PFSK-1 (cell line): ENCODE measurements around the gene PRIMA1.

ENCODE experiments used
- FOXP2 ChIP-seq: optimal IDR thresholded peaks from 2 replicates; pipeline ENCODE3; 2011; ENCODE audit warnings: borderline replicate concordance, control low read depth, inconsistent platforms; ENCODE audit not compliant: insufficient read depth; ENCODE audit errors: extremely low read length, extremely low read depth
- POLR2AphosphoS5 ChIP-seq: IDR thresholded peaks from 2 replicates; pipeline ENCODE4 v1.6.1; 2012; ENCODE audit warnings: low read depth, mild to moderate bottlenecking, control low read depth, low read length, moderate library complexity
- SIN3A ChIP-seq: IDR thresholded peaks from 2 replicates; pipeline ENCODE4 v1.6.1; 2012; ENCODE audit warnings: mild to moderate bottlenecking, low read length, moderate library complexity, borderline replicate concordance; ENCODE audit not compliant: insufficient read depth
- TAF1 ChIP-seq: IDR thresholded peaks from 2 replicates; pipeline ENCODE4 v1.6.1; 2012; ENCODE audit warnings: low read length, control low read depth, borderline replicate concordance; ENCODE audit not compliant: insufficient read depth
- TF ChIP-seq, protein P1 (sequence below), 2 experiments: IDR thresholded peaks; 2 replicates each; pipeline versions ENCODE4 v1.6.1 to v1.8.0; 2011 to 2012; ENCODE audit warnings: low read depth in 2 of 2, low read length in 2 of 2, control low read depth in 1 of 2, inconsistent platforms in 1 of 2, mild to moderate bottlenecking in 1 of 2, moderate library complexity in 1 of 2; ENCODE audit not compliant: insufficient read depth in 1 of 2

The PRIMA1 gene

DNA sequence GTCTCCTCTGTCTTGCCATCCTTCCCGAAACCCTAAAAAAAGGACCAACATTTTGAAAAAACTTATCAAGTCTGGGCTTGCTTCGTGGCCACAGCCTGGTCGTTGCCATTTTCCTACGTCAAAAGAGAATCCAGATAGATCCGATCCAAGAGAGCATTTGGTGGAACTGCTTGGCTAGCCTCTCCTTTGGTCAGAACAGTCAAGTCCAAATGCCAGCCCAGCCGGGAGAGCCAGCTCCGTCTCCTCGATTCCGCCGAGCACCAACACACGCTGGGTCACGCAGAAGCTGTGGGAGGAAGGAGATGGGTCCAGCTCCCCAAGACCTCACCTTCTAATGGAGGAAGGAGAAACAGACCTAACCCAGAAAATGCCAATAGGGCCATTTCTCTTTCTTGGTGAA is 9.3 kb upstream of the PRIMA1 start:
- TF ChIP-seq, protein P1, sequence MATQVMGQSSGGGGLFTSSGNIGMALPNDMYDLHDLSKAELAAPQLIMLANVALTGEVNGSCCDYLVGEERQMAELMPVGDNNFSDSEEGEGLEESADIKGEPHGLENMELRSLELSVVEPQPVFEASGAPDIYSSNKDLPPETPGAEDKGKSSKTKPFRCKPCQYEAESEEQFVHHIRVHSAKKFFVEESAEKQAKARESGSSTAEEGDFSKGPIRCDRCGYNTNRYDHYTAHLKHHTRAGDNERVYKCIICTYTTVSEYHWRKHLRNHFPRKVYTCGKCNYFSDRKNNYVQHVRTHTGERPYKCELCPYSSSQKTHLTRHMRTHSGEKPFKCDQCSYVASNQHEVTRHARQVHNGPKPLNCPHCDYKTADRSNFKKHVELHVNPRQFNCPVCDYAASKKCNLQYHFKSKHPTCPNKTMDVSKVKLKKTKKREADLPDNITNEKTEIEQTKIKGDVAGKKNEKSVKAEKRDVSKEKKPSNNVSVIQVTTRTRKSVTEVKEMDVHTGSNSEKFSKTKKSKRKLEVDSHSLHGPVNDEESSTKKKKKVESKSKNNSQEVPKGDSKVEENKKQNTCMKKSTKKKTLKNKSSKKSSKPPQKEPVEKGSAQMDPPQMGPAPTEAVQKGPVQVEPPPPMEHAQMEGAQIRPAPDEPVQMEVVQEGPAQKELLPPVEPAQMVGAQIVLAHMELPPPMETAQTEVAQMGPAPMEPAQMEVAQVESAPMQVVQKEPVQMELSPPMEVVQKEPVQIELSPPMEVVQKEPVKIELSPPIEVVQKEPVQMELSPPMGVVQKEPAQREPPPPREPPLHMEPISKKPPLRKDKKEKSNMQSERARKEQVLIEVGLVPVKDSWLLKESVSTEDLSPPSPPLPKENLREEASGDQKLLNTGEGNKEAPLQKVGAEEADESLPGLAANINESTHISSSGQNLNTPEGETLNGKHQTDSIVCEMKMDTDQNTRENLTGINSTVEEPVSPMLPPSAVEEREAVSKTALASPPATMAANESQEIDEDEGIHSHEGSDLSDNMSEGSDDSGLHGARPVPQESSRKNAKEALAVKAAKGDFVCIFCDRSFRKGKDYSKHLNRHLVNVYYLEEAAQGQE (IDR thresholded peaks at IDR 0.05; ENCODE audit: insufficient read depth in 1 of 2, low read depth in 2 of 2, low read length in 2 of 2) = no peak
- TF ChIP-seq SIN3A (no peak), FOXP2 (no peak), TAF1 (no peak), POLR2AphosphoS5 (no peak)

GRCh38 chr14:93797071-93797470 is 8.8 kb upstream of the PRIMA1 start:
- TF ChIP-seq SIN3A (no peak), TAF1 (no peak), POLR2AphosphoS5 (no peak), FOXP2 (no peak)
- TF ChIP-seq, protein P1 (IDR thresholded peaks at IDR 0.05; ENCODE audit: insufficient read depth in 1 of 2, low read depth in 2 of 2, low read length in 2 of 2) = no peak

DNA sequence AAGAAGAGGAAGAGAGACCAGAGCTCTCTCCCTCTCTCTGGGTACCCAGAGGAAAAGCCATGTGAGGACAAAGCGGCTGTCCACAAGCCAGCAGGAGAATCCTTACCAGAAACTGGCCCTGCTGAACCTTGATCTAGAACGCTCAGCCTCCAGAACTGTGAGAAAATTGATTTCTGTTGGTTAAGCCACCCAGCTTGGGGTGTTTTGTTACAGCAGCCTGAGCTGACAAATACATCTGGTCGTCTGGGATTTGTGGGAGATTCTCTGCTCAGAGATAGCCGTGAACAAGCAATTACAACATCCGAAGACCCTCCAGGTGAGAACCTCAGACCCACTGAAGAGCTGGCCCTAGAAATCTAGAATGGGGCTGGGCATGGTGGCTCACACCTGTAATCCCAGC is 6.5 kb upstream of the PRIMA1 start:
- no peak for TF ChIP-seq TAF1
- no peak for TF ChIP-seq FOXP2
- no peak for TF ChIP-seq SIN3A
- TF ChIP-seq, protein P1 (IDR thresholded peaks at IDR 0.05; ENCODE audit: insufficient read depth in 1 of 2, low read depth in 2 of 2, low read length in 2 of 2) = no peak
- no peak for TF ChIP-seq POLR2AphosphoS5

DNA sequence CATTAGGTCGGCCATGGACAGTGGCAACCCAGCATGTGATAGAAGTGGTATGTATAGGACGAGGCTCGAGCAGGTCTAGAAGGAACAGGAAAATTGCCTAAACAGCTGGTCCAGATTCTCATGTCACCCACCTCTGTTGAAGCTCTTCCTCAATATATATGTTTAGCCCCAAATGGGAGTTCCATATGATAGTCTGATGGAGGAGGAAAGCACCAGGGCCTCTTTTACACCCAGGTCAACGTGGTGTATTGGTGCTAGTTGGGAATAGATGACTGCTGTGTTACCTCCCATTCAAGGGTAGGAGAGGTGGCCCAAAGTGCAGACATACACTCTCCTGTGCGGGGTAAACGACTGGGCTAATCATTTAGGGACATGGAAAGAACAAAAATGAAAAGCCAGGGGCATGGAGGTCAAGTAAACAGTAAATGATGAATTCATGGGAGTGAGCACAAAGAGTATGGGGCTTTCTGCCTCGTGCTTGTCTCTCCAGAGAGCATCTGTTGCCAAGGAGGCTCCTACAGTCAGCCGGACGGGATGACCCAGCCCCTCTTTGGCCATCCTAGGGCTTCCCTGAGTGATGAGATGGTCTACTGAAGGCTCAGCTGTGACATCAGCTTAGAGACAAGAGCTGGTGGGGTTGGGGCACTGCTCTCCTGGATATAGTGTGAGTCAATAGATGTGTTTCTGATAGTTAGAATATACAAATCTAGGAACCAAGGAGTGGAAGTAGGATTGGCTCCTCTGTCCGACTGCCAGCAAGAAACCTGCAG is 5.5 kb upstream of the PRIMA1 start:
- TF ChIP-seq POLR2AphosphoS5 (no peak), SIN3A (no peak), TAF1 (no peak), FOXP2 (no peak)

GRCh38 chr14:93792391-93792790 is 4.1 kb upstream of the PRIMA1 start:
- TF ChIP-seq FOXP2 (no peak), SIN3A (no peak), POLR2AphosphoS5 (no peak), TAF1 (no peak)
- TF ChIP-seq, protein P1 (IDR thresholded peaks at IDR 0.05; ENCODE audit: insufficient read depth in 1 of 2, low read depth in 2 of 2, low read length in 2 of 2) = no peak
